ENCODE results near the gene RTN3.
"Not testable (repeated sequence)": the region's sequence is repeated elsewhere in the genome, so short reads cannot be mapped to it uniquely, and the experiment has no call there.

The RTN3 gene

GRCh38 chr11:63769714-63770455 is 88.6 kb downstream of the RTN3 start:
- DNase-seq = no peak

- DNase-seq = no peak
These were observed 89.5 kb downstream of the RTN3 start for GRCh38 chr11:63770763-63771162.

GRCh38 chr11:63771741-63772318 is 90.5 kb downstream of the RTN3 start:
- not testable (repeated sequence) for DNase-seq

GRCh38 chr11:63775191-63775590 is 93.9 kb downstream of the RTN3 start:
- DNase-seq = no peak

GRCh38 chr11:63779039-63779438 is 97.7 kb downstream of the RTN3 start:
- no peak for DNase-seq

- no peak for DNase-seq
These were observed 101.4 kb downstream of the RTN3 start for GRCh38 chr11:63782749-63783148.

- DNase-seq = no peak
These were observed 102.8 kb downstream of the RTN3 start for GRCh38 chr11:63783925-63784592.

GRCh38 chr11:63785823-63786222 is 104.5 kb downstream of the RTN3 start:
- no peak for DNase-seq

GRCh38 chr11:63791495-63792167 is 110.3 kb downstream of the RTN3 start:
- no peak for DNase-seq

- DNase-seq = no peak
These were observed 111.9 kb downstream of the RTN3 start for GRCh38 chr11:63793161-63793560.

- DNase-seq = no peak
These were observed 113.8 kb downstream of the RTN3 start for GRCh38 chr11:63795066-63795465.

- DNase-seq = no peak
These were observed 119.6 kb downstream of the RTN3 start for GRCh38 chr11:63800921-63801320.

- DNase-seq = no peak
These were observed 121.5 kb downstream of the RTN3 start for GRCh38 chr11:63802637-63803414.

- no peak for DNase-seq
These were observed 123.0 kb downstream of the RTN3 start for GRCh38 chr11:63804259-63804658.

- DNase-seq = no peak
These were observed 124.6 kb downstream of the RTN3 start for GRCh38 chr11:63805844-63806415.

Data from activated naive CD4-positive, alpha-beta T cell treated with Interleukin-2 at 50 U/mL for 16 hours (primary cell).